ENCODE data around the gene GP1BA. TPM values are rescaled to one million over a fixed set of nuclear protein-coding genes. Genes with fewer than 3 reads are reported as not detected.

GP1BA gene
- total RNA-seq, 1 donor from 2014 or later, result not detected

- DNase-seq (ENCODE audit: low read depth, low spot score), result no peak
Observed at GRCh38 chr17:4937553-4937952, 5.5 kb downstream of the GP1BA start.

DNA sequence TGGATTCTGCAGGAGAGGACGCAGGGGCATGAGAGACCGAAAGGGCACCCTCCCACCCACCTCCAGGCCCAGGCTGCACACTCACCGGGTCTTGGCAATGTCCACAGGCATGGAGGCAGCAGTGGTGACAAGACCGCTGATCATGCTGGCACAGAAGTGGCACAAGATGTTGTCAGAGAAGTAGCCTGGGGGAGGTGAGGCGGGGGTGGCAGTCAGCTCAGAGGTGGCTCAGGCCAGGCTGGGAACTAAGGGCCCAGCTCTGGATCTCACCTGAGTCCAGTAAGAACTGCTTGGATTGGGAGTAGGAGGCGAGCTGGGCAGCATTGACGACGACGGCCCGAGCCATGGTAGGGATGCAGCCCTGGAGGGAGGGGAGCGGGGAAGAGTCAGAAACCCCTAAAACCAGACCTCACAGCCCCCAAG is 6.0 kb downstream of the GP1BA start:
- DNase-seq (ENCODE audit: low read depth, low spot score), result no peak

DNA sequence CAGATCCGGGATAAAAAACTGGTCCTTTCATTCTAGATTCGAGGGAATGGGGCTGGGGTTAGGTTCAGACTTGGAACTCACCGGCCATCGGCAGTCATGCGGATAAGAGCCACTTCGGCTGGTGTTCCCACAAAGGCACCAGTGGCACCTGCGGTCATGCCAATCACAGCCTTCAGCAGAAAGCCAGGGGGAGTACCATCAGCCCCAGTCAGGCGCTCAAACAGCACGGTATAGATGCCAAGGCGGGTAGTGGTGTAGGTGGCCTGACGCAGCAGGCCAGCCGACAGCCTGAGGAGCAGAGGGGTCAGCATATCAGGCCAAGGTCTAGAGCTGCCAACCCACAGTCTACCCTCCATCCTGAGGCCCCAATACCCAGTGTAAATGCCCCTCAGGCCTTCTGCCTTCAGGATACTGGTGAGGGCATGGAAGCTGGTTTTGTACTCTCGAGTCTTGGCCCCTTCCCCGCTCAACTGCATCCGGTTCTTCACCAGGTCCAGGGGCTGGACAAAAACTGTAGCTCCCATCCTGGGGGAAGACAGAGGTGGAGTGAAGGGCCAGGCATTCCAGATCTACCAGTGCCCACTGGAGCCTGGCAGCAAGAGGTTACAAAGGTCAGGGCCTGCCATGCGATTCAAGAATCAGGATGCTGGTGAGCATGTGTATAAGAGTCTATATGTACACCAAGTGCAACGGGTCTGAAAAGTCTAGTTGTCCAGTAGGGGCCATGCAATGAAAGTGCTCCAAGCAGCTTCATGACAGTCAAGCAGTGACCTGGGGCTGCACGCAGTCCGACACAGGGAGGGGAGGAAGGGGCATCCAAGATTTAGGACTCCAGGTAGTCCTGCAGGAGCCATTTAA is 6.8 kb downstream of the GP1BA start:
- DNase-seq (ENCODE audit: low read depth, low spot score), result no peak

DNA sequence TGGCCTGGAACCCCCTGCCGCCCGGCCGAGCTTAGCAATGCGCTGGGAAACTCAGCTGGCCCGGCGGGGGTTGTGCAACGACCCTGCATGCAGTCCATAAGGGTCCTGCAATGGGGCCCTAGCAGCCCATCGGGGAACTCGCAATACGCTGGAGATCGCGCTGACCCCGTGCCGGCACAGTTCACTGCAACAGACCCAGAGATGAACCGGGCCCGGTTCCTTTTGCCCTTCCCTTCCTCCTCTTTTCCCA is 7.4 kb downstream of the GP1BA start:
- no peak for DNase-seq (ENCODE audit: low read depth, low spot score)

- peak; percentile 99 for DNase-seq (ENCODE audit: low read depth, low spot score)
Observed at GRCh38 chr17:4939796-4940554, 7.9 kb downstream of the GP1BA start, which contains the start of the genes RNF167 and SLC25A11. Gene RNF167 (plus strand): TSS chr17:4940268. CDS start chr17:4940910, 642 bp downstream. Gene SLC25A11 (minus strand): TSS chr17:4940046. CDS start chr17:4939910, 136 bp downstream.

DNA sequence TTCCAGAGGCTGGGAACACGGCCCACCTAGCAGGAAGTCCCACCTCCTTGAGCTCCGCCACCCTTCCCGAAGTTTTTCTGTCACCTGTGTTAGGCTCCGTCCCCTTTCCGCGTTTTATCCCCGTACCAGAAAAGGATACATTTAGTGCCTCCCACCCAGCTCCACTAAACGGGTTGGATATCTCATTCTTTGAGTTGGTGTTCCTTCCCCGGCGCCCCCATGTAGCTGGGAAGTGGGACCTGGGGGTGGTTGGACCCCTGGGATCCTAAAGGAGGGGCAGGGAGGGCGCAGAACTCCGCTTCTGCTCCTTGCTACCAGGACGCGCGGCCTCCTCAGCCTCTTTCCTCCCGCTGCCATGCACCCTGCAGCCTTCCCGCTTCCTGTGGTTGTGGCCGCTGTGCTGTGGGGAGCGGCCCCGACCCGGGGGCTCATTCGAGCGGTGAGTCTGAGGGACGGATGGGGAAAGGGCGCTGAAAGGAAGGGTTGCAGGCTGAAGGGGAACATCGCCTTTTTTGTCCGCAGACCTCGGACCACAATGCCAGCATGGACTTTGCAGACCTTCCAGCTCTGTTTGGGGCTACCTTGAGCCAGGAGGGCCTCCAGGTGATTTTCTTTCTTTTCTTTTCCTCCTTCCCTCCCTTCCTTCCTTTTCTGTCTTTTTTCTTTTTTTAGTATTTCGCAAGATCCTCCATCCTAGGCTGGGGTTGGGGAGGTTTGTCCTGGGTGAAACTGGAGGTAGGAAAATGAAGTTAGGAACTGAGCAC is 8.7 kb downstream of the GP1BA start:
- no peak for DNase-seq (ENCODE audit: low read depth, low spot score)

DNA sequence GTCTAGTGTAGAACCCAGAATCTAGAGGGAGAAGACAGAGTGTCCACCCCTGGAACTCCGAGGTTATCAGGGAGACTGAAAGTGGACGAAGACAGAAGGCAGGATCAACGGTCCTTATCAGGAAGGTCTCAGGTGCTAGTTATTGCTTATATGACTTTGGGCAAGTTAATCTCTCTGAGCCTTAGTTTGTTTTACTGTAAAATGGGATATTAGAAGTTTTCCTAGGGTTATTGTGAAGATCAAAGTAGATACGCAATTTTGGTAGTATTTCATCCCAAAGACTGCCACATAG is 9.2 kb downstream of the GP1BA start:
- DNase-seq (ENCODE audit: low read depth, low spot score), result no peak

DNA sequence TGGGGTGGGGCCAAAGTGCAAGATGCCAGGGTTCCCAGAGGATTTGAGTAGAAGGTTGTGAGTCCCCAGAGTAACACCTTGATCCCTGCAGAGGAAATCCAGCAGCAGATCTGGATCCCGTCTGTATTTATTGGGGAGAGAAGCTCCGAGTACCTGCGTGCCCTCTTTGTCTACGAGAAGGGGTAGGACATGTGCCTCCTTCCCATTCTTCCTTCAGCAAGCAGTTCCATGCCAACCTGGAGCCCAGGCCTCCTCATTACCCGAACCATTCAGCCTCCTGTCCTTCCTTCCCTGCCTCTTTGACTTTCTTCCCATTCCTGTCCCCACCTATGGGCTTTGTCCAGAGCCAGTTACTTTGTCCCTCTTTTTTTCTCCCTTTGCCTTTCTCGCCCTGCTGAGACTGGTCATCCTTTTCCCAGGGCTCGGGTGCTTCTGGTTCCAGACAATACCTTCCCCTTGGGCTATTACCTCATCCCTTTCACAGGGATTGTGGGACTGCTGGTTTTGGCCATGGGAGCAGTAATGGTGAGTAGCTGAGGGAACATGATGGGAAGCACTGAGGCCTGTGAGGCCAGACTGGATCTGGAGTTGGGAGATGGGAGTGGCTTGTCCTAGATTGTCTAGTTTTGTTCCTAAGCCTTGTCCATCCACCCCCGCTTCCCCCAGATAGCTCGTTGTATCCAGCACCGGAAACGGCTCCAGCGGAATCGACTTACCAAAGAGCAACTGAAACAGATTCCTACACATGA is 10.9 kb downstream of the GP1BA start:
- no peak for DNase-seq (ENCODE audit: low read depth, low spot score)

GRCh38 chr17:4944163-4944553 is 12.1 kb downstream of the GP1BA start:
- no peak for DNase-seq (ENCODE audit: low read depth, low spot score)

- DNase-seq (ENCODE audit: low read depth, low spot score), result no peak
Observed at GRCh38 chr17:4944554-4945175, 12.6 kb downstream of the GP1BA start.

- DNase-seq (ENCODE audit: low read depth, low spot score), result no peak
Observed at GRCh38 chr17:4945176-4945943, 13.3 kb downstream of the GP1BA start.

GRCh38 chr17:4945944-4946280 is 13.8 kb downstream of the GP1BA start:
- no peak for DNase-seq (ENCODE audit: low read depth, low spot score)

DNA sequence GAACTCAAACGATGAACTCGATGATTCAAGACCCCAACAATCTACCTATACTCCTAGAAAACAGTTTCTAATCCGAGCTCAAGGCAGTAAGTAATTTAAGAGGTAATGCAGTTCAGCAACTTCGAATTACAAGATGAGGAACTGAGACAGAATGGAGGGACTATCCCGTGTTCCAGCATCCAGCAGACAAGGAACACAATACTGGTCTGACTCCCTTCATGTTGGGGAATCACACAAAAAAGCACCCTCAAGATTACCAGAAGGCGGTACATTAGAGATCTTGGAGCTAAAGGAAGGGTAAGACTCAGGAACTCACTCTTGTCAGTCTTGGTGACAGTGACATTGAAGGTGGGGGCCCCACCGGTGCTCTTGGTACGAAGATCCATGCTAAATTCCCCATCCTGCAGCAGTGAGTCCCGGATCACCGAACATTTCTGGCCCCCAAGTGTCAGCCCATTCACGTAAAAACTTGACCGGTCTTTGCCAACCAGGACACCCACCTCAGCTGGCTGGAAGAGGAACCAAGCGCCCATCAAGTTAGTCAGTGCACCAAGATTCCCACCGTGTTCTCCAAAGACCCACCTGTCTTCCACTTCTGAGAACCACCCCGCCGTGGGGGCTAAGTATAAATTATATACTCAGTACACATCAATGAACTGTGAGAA is 14.4 kb downstream of the GP1BA start:
- no peak for DNase-seq (ENCODE audit: low read depth, low spot score)

GRCh38 chr17:4947010-4947410 is 14.9 kb downstream of the GP1BA start:
- no peak for DNase-seq (ENCODE audit: low read depth, low spot score)

DNA sequence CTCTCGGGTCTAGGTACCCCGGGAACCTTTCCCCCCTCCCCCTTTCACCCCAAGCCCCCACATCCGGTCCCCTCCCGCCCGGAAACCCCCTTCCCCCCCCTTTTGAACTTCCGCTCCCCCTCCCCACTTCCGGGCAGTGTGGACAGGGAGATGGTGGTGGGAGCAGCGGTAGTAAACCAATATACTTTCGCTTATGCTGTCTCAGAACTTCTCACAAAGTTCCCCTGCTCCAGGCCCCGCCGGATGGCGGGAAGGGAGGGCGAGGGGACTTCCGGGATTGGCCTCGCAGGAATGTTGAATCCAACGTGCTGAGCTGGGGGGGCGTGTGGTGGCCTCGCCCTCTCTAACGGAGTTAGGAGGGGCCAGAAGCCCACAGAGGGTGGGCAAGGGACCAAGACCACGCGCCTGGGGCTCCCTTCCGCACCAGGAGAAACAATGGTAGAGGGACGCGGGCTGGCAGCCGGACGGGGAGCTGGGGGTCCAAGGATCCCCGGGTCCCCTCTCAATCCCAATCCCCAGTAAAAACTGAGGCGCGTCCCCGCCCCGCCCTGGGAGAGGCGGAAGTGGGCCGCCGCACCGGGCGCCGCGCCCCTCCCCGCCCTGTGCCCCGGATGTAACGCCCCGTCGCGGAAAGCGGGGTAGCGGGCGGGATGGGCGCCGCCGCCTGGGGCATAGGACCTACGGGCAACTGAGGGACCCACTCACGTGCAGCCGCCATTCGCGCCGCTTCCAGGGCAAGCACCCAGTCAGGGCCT is 15.5 kb downstream of the GP1BA start:
- no peak for DNase-seq (ENCODE audit: low read depth, low spot score)

DNA sequence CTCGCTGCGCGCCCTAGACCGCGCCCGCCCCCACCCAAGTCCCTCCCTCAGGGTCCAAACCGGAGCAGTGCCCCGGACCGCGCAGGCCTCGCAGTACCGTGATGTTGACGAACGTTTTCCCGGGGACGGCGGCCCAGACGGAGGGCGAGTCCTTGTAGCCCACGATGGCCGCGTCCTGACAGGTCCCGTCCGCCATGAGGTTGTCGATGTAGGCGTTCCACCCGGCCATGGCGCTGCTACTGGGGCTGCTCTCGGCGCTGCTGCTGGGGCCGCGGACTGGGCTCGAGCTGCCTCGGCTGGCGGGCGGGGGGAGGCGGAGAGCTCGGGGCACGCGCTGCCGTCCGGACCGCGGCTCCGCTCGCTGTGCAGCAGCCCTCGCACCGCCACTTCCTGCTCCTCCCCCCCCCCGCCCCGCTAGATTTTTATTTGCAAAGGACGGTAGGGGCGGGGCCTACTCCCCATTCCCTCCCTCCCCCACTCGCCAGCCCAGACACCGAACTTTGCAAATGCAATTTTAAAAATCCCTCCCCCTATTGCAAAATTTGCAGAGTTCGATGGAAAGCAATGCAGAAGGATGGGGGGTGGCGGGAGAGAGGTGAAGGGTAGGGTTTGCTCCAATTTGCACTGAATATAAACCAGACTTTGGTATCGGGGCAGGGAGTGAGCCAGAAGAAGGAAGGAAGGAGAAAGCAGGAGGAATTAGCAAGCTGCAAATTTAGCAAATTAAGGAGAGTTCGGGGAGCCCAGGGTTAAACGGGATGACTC is 16.3 kb downstream of the GP1BA start, which contains the start of gene PFN1:
TSS of gene PFN1 (minus strand) at position 365 of the 765 bp plus-strand sequence. CDS start at position 229, 136 bp downstream.
- no peak for DNase-seq (ENCODE audit: low read depth, low spot score)

DNA sequence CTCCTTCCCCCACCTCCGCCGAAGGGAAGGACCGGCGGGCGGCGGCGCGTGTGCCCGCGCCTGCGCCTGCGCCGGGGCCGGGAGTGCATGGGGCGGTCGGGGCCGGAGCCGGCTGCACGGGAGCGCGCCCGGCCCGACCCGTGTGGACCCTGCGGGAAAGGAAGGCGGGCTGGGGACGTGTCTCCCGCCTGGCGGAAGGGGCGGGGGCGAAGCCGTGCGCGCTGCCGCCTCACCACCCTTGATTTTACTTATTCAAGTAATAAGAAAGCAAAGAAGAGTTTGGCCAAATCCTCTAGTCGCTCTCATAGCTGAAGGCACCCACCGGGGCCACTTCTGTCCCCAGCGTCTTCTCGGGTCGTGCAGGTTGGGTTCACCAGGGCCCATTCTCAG is 16.8 kb downstream of the GP1BA start:
- no peak for DNase-seq (ENCODE audit: low read depth, low spot score)
